Ishikawa (cell line): Measurements from ENCODE around the gene TSPAN9.

Source experiments
- CEBPB ChIP-seq: IDR thresholded peaks from 2 replicates; pipeline ENCODE4 v1.6.1; 2012
- CREB1 ChIP-seq: IDR thresholded peaks from 2 replicates; pipeline ENCODE4 v1.6.1; 2012; ENCODE audit warnings: low read depth
- EGR1 ChIP-seq: IDR thresholded peaks from 2 replicates; pipeline ENCODE4 v1.6.1; 2012
- EP300 ChIP-seq: IDR thresholded peaks from 2 replicates; pipeline ENCODE4 v1.6.1; 2012; ENCODE audit warnings: borderline replicate concordance
- FOXM1 ChIP-seq: IDR thresholded peaks from 2 replicates; pipeline ENCODE4 v1.6.1; 2012; ENCODE audit warnings: low read depth, borderline replicate concordance
- MAX ChIP-seq: IDR thresholded peaks from 2 replicates; pipeline ENCODE4 v1.6.1; 2012
- NFIC ChIP-seq: IDR thresholded peaks from 2 replicates; pipeline ENCODE4 v1.6.1; 2012
- RAD21 ChIP-seq: IDR thresholded peaks from 2 replicates; pipeline ENCODE4 v1.6.1; 2012; ENCODE audit warnings: low read depth
- REST ChIP-seq: IDR thresholded peaks from 2 replicates; pipeline ENCODE4 v1.6.1; 2012; ENCODE audit warnings: low read depth, mild to moderate bottlenecking
- TAF1 ChIP-seq: IDR thresholded peaks from 2 replicates; pipeline ENCODE4 v1.6.1; 2012; ENCODE audit warnings: low read depth, mild to moderate bottlenecking
- TCF12 ChIP-seq: IDR thresholded peaks from 2 replicates; pipeline ENCODE4 v1.6.1; 2012; ENCODE audit warnings: low read depth
- TEAD4 ChIP-seq: IDR thresholded peaks from 2 replicates; pipeline ENCODE4 v1.6.1; 2012
- USF1 ChIP-seq: IDR thresholded peaks from 2 replicates; pipeline ENCODE4 v1.6.1; 2012
- YY1 ChIP-seq: IDR thresholded peaks from 2 replicates; pipeline ENCODE4 v1.6.1; 2012; ENCODE audit warnings: low read depth
- ZBTB7A ChIP-seq: IDR thresholded peaks from 2 replicates; pipeline ENCODE4 v1.6.1; 2012; ENCODE audit warnings: low read depth

TSPAN9 gene

GRCh38 chr12:3187846-3188770, 110.9 kb downstream of the TSPAN9 start:
- TF ChIP-seq MAX (no peak), USF1 (no peak), TAF1 (no peak), ZBTB7A (no peak), TEAD4 (no peak), EGR1 (no peak), YY1 (no peak), RAD21 (no peak), TCF12 (no peak)

GRCh38 chr12:3189282-3189681, 112.1 kb downstream of the TSPAN9 start:
- no peak for TF ChIP-seq NFIC
- TF ChIP-seq MAX, result no peak
- no peak for TF ChIP-seq CEBPB
- TF ChIP-seq RAD21, result no peak
- TF ChIP-seq TEAD4, result no peak
- TF ChIP-seq TAF1, result no peak
- TF ChIP-seq ZBTB7A, result no peak
- TF ChIP-seq FOXM1, result no peak
- no peak for TF ChIP-seq EP300
- TF ChIP-seq USF1, result no peak
- no peak for TF ChIP-seq CREB1
- no peak for TF ChIP-seq REST
- no peak for TF ChIP-seq YY1
- TF ChIP-seq EGR1, result no peak
- no peak for TF ChIP-seq TCF12

- TF ChIP-seq CEBPB (no peak), CREB1 (no peak), NFIC (no peak), TAF1 (no peak), TCF12 (no peak), REST (no peak), EP300 (no peak), FOXM1 (no peak), TEAD4 (no peak), RAD21 (no peak), EGR1 (no peak), USF1 (no peak), YY1 (no peak)
Observed at GRCh38 chr12:3190101-3190500, 112.9 kb downstream of the TSPAN9 start.

GRCh38 chr12:3191450-3191849, 114.3 kb downstream of the TSPAN9 start:
- TF ChIP-seq ZBTB7A, result no peak
- TF ChIP-seq FOXM1, result no peak
- TF ChIP-seq TCF12, result no peak
- TF ChIP-seq RAD21, result no peak
- TF ChIP-seq TAF1, result no peak
- no peak for TF ChIP-seq TEAD4
- TF ChIP-seq YY1, result no peak
- no peak for TF ChIP-seq EP300
- no peak for TF ChIP-seq NFIC
- TF ChIP-seq REST, result no peak
